Activated CD4-positive, alpha-beta T cell treated with anti-CD3 and anti-CD28 coated beads for 1 hour (primary cell): ENCODE data around the gene TRAF3IP3.

Source experiments
- DNase-seq: peaks from one replicate; pipeline ENCODE4 v3.0.0-alpha.2; 2020

Gene TRAF3IP3

DNA sequence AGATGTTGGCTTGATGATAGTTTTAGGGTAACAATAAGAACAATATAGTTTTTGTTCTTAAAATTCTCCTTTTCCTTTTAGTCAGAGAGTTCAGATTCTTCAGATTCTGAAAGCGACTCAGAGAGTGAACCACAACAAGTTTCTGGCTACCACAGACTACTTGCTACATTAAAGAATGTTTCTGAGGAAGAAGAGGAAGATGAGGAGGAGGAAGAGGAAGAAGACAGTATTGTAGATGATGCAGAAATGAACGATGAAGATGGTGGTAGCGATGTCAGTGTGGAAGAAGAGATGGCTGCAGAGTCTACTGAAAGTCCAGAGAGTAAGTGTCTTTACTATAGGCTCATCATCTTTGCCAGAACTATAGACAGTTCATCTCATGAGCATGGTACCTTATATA is 74.9 kb downstream of the TRAF3IP3 start:
- DNase-seq: no peak

DNA sequence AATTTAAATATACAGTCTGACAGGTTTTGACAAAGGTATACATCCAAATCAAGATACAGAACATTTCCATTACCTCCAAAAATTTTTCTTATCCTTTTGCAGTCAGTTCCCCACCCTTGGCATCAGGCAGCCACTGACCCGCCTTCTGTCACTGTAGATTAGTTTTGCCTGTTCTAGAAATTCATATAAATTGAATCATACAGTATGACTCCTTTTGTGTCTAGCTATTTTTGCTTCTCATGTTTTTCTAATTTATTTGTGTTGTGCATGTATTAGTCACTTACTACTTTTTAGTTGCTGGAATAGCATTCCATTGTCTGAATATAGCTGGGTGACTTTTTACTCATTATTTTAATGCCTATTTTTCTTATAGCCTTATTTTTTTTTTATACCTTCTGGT is 75.8 kb downstream of the TRAF3IP3 start:
- DNase-seq: no peak
